GM12878 (cell line): Measurements from ENCODE around the gene GLIPR1L1.

Experiments used
- CEBPB ChIP-seq, 2 experiments: fragments of 150-350 bp in 1 of 2; IDR thresholded peaks; 2 replicates each; pipeline ENCODE4 v1.6.1; 2012 to 2014; ENCODE audit warnings: low read depth in 2 of 2, low read length in 2 of 2, borderline replicate concordance in 1 of 2, inconsistent platforms in 1 of 2
- CREB1 ChIP-seq: IDR thresholded peaks from 2 replicates; pipeline ENCODE4 v1.6.1; 2012; ENCODE audit warnings: low read depth, mild to moderate bottlenecking, inconsistent platforms
- ETV6 ChIP-seq, 2 experiments: fragments of 450-650 bp in 1 of 2; IDR thresholded peaks in 1 of 2; conservative IDR thresholded peaks in 1 of 2; 2 replicates each; pipeline ENCODE4 v1.6.1; 2014; ENCODE audit warnings: antibody characterized with exemption in 1 of 2, borderline replicate concordance in 1 of 2, low read depth in 1 of 2, mild to moderate bottlenecking in 1 of 2, moderate library complexity in 1 of 2
- PRDM15 ChIP-seq: fragments of 450-650 bp; formaldehyde crosslinking; IDR thresholded peaks from 2 replicates; pipeline ENCODE4 v1.4.0; 2020; ENCODE audit warnings: mild to moderate bottlenecking, moderate library complexity
- TF ChIP-seq, protein P1 (sequence below): IDR thresholded peaks from 2 replicates; pipeline ENCODE4 v1.6.1; 2011; ENCODE audit warnings: borderline replicate concordance, low read depth, mild to moderate bottlenecking, moderate library complexity, low read length; ENCODE audit not compliant: insufficient read depth, poor library complexity, severe bottlenecking

GRCh38 chr12:75419841-75420240 lies 85.4 kb downstream of the GLIPR1L1 start:
- TF ChIP-seq, protein P1, sequence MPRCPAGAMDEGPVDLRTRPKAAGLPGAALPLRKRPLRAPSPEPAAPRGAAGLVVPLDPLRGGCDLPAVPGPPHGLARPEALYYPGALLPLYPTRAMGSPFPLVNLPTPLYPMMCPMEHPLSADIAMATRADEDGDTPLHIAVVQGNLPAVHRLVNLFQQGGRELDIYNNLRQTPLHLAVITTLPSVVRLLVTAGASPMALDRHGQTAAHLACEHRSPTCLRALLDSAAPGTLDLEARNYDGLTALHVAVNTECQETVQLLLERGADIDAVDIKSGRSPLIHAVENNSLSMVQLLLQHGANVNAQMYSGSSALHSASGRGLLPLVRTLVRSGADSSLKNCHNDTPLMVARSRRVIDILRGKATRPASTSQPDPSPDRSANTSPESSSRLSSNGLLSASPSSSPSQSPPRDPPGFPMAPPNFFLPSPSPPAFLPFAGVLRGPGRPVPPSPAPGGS: no peak
- TF ChIP-seq PRDM15 (CRISPR knock-in tag) (no peak), ETV6 (conservative IDR thresholded peaks at IDR 0.05 in 1 of 2, IDR thresholded peaks at IDR 0.05 in 1 of 2; ENCODE audit: borderline replicate concordance in 1 of 2, low read depth in 1 of 2) (no peak), CREB1 (no peak), CEBPB (IDR thresholded peaks at IDR 0.05; ENCODE audit: borderline replicate concordance in 1 of 2, low read depth in 2 of 2, low read length in 2 of 2) (no peak)
